HG02588 (cell line): ENCODE data around the gene SIRT5.

Experiments used
- ATAC-seq: cut with Tn5 transposase; IDR thresholded peaks from one replicate; pipeline ENCODE4 v1.9.1; 2021; ENCODE audit warnings: mild to moderate bottlenecking, moderate library complexity; ENCODE audit not compliant: unreplicated experiment

SIRT5 gene

DNA sequence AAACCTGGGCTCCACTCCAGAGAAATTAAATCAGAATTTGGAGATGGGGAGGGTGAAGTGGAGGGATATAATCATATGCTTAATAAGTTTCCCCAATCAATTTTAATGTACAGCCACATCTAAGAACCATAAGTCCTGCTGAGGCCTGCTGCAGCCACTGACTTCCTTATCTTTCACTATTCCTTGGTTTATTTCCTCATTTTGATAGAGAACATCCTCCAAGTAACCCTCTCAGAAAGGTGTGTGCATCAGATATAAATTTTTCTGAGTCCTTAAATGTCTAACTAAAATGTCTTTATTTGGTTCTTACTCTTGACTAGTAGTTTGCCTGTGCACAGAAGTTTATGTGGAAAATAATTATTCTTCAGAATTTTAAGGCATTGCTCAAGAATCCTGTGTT lies 23.7 kb upstream of the SIRT5 start:
- no peak for ATAC-seq

DNA sequence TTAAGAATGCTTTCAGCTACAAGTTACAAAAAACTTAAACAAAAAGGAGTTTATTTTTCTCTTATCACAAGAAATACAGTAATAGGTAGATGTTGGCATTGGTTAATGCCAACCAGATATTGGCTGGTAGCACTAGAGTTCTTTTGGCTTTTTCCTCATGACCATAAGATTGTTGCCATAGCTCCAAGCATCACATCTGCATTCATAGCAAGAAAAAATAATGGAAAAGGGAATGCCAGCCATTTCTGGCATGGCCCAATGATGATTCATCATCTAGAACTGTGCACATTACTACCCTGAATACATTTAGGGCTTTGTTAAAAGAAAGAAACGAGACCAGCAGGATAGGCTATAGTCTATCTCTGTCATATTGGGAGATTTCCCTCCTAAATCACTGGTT lies 20.8 kb upstream of the SIRT5 start:
- ATAC-seq: no peak

DNA sequence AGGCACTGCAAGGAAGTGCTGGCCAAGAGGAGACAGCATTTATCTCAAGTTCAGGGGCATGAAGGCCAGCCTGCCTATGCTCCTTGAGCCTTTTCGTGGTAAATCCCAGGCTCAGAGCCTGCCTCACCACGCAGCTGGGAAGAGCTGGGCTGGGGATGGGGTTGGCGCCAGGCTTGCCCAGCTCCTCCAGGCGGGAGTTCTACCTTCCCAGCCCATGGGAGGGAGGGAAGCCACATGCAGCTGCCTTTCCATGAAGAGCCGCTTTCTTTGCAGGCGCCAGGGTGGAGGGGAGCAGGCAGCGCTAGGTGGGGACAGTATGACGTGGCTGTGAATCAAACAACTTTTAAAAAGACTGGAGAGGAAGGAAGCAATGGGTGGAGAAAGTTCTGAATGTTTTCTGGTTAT lies 19.5 kb upstream of the SIRT5 start:
- no peak for ATAC-seq

DNA sequence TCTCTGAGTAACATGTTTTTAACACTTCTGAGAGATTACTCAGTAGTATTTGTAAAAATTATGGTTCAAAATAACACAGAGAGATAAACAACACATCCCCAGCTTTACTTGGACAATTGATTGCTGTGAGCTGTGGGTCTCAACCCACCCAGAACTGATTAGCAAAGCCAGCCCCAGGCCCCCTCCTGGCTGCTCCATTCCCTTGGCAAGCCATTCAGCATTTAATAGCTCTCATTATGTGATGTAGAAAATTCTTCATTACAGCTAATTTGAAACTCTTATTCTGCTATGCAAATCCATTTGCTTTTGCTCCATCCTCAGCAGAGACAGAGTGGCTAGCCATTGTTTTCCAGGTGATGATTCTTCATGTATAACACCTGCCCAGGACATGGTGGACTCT lies 16.6 kb upstream of the SIRT5 start:
- no peak for ATAC-seq

DNA sequence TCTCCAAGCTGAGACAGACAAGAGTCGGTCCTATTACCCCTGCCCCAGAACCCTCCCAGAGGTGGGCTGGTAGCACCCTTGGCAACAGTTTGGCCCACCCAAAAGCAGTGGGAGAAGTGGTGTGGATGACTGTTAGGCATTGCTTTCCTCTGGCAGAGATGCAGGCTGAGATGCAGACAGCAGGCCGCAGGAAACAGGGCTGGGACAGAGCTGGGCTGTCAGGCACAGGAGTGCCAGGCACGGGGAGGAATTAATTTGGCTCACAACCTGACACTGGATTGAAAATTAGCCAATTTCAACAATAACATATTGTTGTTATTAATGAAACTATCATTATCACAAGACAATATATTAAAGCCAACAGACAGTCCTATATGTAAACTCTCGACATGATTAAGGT lies 15.7 kb upstream of the SIRT5 start:
- no peak for ATAC-seq

DNA sequence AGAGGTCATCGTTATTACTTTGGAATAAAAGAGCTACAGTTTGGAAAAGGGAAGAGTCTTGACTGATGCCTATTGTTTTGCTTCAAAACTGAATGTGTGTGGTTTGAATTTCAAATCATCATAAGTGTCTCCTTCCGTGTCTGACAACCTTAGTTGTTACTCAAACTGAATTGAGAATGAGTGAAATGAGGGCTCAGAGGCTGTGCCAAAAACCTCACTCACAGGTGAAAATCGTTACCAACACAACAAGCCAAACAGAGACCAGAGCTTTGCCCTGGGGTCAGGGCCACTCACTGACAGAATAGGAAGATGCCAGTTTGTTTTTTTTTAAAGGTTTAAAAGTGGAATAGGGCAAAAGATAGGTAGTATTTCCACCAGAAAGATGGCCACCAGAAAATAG lies 15.2 kb upstream of the SIRT5 start:
- ATAC-seq: no peak

DNA sequence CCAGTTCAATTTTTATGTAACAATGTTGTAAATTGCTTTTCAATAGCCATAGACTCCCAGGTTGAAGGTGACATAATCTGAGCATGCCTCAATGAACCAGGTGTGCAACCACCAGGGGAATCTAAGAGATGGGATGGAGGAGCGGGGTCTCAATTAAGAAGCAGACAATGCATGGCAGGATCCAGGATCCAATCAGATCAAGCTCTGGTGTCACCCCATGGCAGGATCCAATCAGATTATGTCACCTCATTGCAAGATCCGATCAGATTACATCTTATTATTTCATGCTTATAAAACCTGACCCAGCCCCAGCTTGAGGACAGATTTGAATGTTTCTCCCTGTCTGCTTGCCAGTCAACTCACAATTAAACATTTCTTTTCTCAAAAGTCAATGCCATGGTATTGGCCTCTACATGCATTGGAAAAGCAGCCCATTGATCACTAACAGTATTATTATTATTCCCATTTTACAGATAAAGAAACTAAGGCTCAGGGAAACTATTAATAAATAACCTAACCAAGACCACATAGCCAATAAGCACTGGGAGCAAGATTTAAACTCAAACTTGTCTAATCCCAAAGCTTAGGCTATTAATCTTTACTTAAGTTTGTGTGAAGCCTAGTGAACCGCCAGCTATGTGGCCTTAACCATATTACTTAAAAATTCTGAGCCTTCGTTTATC lies 14.3 kb upstream of the SIRT5 start:
- no peak for ATAC-seq

DNA sequence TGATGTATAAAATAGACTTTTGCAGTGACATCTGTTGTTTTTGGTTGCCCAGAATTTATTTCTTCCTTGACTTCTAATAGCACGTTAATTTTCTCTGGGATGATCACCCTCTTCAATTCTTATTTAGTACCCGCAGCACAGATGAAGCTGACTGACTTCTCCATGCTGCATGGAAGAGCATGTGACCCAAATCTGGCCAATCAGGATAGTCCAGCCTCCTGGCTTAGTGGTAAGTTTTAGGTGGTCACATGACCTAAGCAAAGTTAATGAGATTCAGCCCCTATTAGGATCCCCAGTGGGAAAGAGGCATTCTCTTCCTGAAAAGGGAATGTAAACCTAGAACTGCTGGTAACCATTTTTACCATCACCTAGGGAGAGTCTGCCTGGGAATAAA lies 13.8 kb upstream of the SIRT5 start:
- ATAC-seq: no peak

DNA sequence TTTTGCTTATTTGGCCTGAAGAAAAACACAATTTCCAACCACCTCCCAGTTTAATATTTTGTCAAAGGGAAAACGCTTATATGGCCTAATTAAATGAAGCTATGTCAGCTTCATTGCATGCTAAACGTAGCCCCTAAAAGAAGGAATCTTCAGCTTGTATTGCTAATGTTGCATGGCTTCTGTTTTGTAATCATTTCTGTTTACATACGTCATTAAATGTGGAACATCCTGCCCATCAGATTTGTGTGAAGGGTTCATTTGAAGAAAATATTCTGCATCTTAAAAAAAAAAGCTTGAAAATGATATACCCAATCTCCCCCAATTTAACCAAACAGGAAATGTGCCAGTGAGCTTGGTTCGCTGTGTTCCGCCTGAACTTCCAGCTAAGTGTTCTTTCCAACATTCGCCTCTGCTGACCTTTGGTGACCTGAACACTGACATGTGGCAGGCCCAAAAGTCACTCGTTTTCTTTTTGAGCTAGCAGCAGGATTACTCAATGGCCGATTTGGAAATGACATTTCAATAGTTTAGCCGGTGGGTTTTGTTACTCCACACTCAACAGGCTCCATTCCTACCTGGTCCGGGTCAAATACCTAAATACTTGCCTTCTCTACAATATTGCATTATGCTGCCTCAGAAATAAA lies 12.7 kb upstream of the SIRT5 start:
- ATAC-seq: no peak

DNA sequence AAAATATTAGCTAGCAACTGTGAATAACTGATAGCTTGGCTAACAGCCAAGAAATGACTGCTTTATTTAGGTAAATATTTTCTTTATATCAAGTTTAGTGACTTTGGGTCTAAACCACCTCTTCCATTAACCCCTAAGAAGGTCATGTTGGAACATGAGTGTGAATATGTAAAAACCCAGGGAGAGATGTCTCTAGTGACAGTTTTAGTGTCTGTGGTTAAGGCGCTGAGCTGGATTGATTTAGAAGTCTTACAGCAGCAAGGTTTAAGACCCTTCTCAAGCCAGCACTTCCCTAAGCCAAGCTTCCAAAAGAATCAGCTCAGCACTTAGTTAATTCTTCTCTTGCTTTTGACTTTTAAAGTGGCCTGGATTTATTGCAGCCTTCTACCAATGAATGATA lies 11.4 kb upstream of the SIRT5 start:
- no peak for ATAC-seq

DNA sequence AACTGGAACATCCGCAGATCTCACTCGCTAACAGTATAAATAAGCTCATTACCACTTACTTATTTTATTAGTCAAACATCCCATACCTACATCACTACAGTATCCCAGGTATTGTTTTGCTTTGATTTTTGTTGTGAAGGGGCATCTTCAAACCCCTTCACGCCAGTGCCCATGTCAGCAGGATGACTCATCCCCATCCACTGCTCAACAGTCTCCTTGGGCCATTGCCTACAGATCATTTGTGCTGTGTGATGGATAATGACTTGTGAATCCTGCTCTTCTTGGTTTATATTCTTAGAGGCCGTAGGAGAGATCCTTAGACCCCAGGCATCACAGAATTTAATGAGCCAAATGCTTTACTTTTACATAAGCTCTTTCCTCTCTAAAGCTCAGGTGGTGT lies 8.5 kb upstream of the SIRT5 start:
- no peak for ATAC-seq

DNA sequence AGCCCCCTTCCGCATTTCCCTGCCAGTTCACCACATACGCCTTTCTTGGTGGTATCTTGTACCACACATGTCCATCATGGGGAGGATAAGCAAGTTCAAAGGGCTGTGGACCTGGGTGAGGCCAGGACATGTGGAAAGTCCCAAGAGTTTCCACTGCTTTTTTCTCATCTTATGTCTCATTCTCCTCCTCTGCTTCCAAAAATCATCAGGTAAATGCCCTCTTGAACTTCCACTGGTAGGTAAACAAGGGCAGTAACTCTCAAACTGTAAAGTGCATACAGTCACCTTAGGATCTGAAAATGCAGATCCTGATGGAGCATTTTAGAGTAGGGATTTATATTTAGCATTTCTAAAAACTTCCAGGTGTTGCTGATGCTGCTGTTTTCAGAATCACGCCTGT lies 7.9 kb upstream of the SIRT5 start:
- ATAC-seq: no peak

DNA sequence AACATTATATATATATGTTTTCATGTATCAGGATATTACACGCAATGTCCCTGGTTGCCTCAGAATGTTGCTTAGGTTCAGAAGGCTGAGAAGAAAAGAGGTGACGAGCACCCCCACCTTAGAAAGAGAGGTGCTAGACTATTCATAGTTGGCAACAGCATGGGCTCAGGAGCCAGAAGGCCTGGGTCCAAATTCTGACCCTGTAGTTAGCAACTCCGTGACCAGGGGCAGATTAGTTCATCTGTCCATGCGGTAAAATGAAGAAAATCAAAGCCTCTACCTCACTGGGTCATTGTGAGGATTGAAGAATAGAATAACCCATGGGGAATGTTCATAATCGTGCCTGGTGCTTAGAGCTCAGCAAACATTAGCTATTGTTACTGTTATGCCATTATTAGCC lies 5.4 kb upstream of the SIRT5 start:
- ATAC-seq: no peak

DNA sequence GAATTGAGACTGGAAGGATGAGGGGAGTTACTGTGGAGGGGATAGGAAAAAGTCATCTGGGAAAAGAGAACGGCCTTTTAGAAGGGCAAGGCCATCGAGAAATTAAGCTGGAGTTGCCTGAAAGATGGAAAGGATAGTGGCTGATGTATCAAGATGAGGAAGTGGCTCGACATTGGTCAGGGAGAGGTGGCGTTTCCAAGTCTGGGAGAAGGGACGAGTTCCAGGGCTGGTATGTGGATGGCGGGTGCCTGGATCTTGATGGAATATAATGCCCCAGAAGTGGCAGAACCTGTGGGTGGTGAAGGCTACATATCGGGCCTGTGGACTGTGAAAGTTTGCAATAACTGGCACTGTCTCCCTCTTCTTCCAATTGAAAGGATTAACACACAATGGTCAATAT lies 2.2 kb upstream of the SIRT5 start:
- no peak for ATAC-seq

DNA sequence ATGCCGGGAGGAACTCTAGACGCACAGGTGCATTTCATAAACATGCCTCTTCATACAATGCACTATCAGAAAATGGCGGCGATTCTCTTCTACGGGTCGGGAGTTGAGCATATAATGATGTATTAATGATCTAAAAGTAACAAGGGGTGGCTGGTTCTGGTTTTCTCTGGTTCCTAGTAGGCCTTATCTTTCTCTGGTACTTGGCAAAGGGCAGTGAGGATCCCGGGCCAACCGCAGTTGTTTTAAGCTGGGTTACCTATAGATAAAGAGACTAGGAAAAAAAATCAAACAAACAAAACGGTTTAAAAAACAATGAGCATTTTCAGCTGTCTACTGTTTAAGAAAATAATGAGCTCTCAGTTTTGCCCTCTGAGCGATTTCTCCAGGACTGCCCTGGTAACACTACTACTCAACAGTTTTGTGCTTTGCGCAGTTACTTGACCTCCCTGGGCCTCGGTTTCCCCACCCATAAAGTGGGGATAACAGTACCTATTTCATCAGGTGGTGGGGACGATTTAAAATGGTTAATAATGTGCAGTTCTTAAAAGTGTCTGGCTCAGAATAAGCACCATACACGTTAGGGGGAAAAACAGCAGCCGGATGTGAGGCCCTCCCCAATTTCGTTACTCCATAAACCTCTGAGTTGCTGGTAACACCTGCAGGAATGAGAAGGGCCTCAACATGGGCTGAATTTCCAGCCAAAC lies 1.3 kb upstream of the SIRT5 start:
- ATAC-seq: no peak

DNA sequence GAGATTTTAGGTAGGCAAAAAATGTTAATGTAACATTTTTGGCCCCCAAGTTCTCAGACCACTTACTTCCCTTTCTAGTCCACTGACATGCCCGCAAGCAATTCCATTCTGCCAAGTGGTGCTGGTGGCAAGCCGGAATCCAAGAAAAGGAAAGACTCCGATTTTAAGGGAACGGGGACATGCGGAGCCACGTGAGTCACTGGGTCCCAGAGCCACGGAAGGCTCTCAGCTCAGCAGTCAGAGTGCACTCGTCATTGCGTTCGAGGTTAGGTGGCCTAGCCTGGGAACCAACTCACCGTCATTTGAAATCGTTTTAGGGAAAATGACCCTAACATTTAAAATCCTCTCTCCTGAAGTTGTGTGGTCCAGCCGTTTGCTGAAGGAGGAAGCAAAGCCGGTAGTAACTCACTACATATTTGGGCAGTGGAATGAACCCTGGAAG lies 711 bp upstream of the SIRT5 start:
- ATAC-seq: no peak

DNA sequence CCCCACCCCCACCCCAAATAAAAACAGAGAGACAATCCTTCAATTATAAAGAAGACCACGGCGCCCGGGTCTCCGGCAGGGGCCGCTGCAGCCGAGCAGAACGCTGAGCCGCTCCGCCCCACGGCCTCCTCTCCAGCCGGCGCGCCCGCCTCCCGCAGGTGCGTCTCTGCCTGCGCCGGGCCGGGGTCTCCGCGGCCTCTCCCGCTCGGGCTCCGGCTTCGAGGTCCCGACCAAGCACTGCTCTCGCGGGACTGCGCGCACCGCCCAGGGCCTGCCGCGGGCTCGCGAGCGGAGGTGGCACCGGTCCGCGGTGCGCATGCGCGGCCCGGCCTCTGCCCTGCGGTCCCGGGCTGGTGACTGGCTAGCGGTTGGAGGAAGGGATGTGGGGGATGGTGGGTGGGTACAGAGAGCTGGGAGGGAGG lies 241 bp upstream of the SIRT5 start:
- peak; percentile 86 for ATAC-seq

DNA sequence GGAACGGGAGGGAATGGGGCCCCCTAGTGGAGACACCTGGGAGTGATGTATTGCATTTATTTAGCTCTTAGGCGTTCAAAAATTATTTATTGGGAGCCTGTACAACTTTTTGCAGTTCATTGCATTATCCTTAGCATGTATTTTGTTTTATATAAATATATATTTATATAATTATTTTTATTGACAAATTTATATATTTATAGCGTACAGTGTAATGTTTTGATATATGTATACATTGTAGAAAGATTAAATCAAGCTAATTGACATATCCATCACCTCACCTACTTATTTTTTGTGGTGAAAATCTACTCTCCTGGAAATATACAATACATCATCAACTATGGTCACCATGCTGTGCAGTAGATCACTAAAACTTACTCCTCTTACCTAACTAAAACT lies 975 bp downstream of the SIRT5 start:
- no peak for ATAC-seq

DNA sequence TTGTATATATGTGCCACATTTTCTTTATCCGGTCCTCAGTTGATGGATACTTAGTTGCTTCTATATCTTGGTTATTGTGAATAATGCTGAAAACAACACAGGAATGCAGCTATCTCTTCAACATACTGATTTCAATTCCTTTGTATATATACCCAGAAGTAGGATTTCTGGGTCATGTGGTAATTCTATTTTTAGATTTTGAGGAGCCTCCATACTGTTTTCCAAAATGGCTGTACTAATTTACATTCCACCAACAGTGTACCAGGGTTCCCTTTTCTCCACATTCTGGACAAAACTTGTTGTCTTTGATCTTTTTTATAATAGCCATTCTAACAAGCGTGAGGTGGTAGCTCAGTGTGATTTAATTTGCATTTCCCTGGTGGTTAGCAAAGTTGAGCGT lies 1.6 kb downstream of the SIRT5 start:
- no peak for ATAC-seq

DNA sequence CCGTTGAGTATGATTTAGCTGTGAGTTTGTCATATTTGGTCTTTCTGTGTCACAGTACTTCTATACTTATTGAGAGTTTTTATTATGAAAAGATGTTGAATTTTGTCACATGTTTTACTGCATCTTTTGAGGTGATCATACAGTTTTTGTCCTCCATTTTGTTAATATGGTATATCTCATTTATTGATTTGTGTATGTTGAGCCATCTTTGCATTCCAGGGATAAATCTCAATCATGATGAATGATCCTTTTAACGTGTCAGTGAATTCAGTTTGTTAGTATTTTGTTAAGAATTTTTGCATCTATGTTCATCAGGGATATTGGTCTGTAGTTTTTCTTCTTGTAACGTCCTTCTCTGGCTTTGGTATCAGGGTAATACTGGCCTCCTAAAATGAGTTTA lies 3.5 kb downstream of the SIRT5 start:
- no peak for ATAC-seq

DNA sequence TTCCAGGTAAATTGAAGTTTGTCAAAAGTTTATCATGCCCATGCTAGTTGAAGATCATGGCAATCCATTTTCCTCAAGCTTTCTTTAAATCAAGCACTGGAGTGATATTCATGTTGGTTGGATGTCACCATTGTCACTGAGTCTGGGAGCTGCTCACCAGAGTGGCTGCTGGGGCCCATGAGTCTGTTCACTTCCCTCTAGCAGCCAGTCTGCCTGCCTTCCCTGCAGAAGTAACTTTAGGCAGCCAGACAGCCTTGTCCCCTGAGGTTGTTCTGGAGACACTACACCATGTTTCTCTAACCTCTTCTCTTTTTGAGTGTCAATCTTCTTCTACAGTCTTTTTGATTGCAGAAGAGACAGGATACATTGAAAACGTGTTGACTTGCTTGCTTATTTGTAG lies 5.5 kb downstream of the SIRT5 start:
- ATAC-seq: no peak

DNA sequence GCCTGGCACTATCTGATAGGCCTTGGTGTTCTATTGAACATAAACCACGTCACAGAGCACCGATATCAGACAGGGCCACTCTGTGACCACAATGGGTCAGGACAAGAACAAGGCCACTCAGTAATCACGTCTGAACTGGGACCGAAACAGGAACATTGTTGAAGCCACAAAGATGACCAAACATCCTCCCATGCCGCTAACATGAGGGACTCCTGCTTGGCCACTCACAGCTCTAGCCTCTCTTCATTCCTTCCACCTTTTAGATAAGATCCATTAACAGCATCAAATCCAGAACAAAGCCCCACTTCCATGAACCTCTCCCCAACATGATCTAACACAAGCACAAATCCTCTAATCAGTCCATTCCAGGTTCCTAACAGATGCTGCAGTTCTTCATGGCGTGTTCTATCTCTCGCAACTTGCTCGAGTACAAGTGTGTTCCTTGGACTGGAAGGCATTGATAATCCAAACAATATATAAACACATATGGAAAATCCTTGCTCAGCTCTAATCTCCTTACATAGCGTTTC lies 7.4 kb downstream of the SIRT5 start:
- no peak for ATAC-seq
